ENCODE measurements around the gene BRD7. TPM values are rescaled to one million over a fixed set of nuclear protein-coding genes. Genes with fewer than 3 reads are reported as not detected.
A peak's percentile ranks its signal among the peaks of the same experiment; 100 is the strongest.

The BRD7 gene
- total and polyA plus RNA-seq, 10 of the 15 experiments (the other 5 are each of a cell fraction or from before 2014, with no cell fraction given): 16.9 to 74.7 (median 52.0) TPM

DNA sequence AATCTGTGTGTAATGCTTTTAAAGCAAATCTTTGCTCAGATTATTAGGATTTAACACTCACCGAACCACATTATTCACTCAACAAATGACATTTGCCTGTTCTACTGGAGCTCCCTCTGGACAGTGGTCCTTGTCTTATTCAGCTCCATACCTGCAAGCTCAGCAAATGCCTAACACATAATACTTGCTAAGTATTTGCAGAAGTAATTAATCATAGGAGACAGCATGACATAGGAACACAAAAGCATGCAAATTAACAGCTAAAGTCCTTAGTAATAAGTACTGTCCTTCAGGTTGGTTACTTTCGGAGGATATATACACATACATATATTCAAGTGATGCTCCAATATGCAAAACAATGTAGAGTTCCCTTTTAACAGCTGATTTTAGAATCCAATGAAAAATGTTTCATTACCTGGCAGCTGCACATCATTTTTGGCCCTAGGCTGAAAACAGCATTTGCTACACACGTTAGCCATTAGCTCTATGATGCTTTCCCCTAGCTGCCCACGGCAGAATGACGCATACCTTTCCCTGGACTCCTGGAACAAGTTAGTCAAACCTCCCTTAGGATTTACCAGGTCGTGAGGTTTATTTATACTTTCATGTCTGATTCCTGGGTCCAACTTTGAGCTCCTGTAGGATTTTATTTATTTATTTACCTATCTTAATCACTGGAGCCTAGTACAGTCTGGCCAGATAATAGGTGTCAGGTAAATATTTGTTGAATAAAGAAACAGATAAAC lies 8.6 kb downstream of the BRD7 start:
- in situ Hi-C loops (cut with MboI): no loop called here
- CTCF ChIA-PET: interaction anchor here (0.6 to 13.3 kb wide), 18 partner anchors 6 to 449 kb away, joined by 3 to 236 read pairs (median 4); partner anchors contain the start of genes BRD7 and CNEP1R1
- DNase-seq (ENCODE audit: low read depth, low spot score): no peak
- TF ChIP-seq, protein P1, sequence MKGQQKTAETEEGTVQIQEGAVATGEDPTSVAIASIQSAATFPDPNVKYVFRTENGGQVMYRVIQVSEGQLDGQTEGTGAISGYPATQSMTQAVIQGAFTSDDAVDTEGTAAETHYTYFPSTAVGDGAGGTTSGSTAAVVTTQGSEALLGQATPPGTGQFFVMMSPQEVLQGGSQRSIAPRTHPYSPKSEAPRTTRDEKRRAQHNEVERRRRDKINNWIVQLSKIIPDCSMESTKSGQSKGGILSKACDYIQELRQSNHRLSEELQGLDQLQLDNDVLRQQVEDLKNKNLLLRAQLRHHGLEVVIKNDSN (IDR thresholded peaks at IDR 0.05; ENCODE audit: borderline replicate concordance, extremely low read length, insufficient read depth, low read depth, low read length): no peak
- TF ChIP-seq KDM1A (IDR thresholded peaks at IDR 0.05; ENCODE audit: borderline replicate concordance) (no peak), TARDBP (IDR thresholded peaks at IDR 0.05; ENCODE audit: borderline replicate concordance) (no peak), POLR2AphosphoS2 (IDR thresholded peaks at IDR 0.05; ENCODE audit: low read depth, low read length) (no peak)
- TF ChIP-seq, protein P2, sequence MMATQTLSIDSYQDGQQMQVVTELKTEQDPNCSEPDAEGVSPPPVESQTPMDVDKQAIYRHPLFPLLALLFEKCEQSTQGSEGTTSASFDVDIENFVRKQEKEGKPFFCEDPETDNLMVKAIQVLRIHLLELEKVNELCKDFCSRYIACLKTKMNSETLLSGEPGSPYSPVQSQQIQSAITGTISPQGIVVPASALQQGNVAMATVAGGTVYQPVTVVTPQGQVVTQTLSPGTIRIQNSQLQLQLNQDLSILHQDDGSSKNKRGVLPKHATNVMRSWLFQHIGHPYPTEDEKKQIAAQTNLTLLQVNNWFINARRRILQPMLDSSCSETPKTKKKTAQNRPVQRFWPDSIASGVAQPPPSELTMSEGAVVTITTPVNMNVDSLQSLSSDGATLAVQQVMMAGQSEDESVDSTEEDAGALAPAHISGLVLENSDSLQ (IDR thresholded peaks at IDR 0.05): peak; percentile 76
- no peak overlapping the region for H3K4me3 ChIP-seq
- H2AFZ ChIP-seq (ENCODE audit: control insufficient read depth, low read depth, low read length): no peak overlapping the region
- FAIRE-seq: no peak
- SMC1A ChIA-PET (ENCODE audit: uncharacterized antibody, unreplicated experiment): interaction anchor here (0.5 to 2.9 kb wide), 16 partner anchors 11 to 446 kb away, joined by 3 to 17 read pairs (median 4); partner anchors contain the start of gene CNEP1R1
- BruUV-seq (replicated peaks): no TSS peak
- RAD21 ChIA-PET (ENCODE audit: unreplicated experiment): interaction anchor here (1.0 to 2.4 kb wide), 9 partner anchors 110 to 446 kb away, joined by 3 to 10 read pairs (median 6); partner anchors contain the start of gene CNEP1R1
- peak; percentile 20; the same call in 2 of the 3 replicates for ATAC-seq
- H3K9me3 ChIP-seq (replicated peaks; ENCODE audit: control insufficient read depth, insufficient read depth, low read length): no peaks in the 10 kb centered on the region
- H3K27ac ChIP-seq (ENCODE audit: control insufficient read depth, insufficient read depth): no peak overlapping the region
- no peaks in the 10 kb centered on the region for H3K27me3 ChIP-seq (replicated peaks in 1 of 2; ENCODE audit: control insufficient read depth in 2 of 2, insufficient read depth in 2 of 2, low read length in 1 of 2)
- intact Hi-C loops (cut with micrococcal nuclease; ENCODE audit: unreplicated experiment): loop anchor here (10.0 kb wide), 1 partner anchor 335 kb away; the partner anchor contains the start of gene CNEP1R1
- H4K20me1 ChIP-seq (ENCODE audit: control insufficient read depth, insufficient read depth): no peaks in the 10 kb centered on the region
- H3K36me3 ChIP-seq (ENCODE audit: control insufficient read depth in 2 of 2, insufficient read depth in 2 of 2, low read length in 1 of 2): peaks cover 3 to 26% of the 10 kb centered on the region in 2 experiments; a peak in 3 of 4 replicates
- POLR2A ChIA-PET: interaction anchor here (0.9 to 1.5 kb wide), 2 partner anchors 30 to 86 kb away, joined by 3 read pairs; no protein-coding TSS in a partner anchor
- H3K79me2 ChIP-seq (ENCODE audit: control insufficient read depth, insufficient read depth, low read length): peaks cover 10% of the 10 kb centered on the region
- no peak overlapping the region for H3K9ac ChIP-seq (ENCODE audit: control insufficient read depth, insufficient read depth, low read length)
- H3K4me2 ChIP-seq (ENCODE audit: control insufficient read depth, insufficient read depth): no peak overlapping the region
- no peaks in the 10 kb centered on the region for H3K4me1 ChIP-seq (ENCODE audit: control insufficient read depth, insufficient read depth, low read length)
- 72% methylated on average over 6 of the region's 6 CpGs for WGBS (ENCODE audit: insufficient coverage, insufficient replicate concordance, low lambda C conversion rate, missing lambda C conversion rate)

All from GM12878 (cell line).